Sigmoid colon (tissue), 4 donors: Measurements from ENCODE around the gene CLEC20A.

ENCODE experiments used
- CTCF ChIP-seq, 4 experiments: fragments of 450-650 bp in 3 of 4; fragments of 200-600 bp in 1 of 4; IDR thresholded peaks; one replicate each; pipeline ENCODE4 v1.5.1; 2016 to 2019; ENCODE audit warnings: antibody characterized with exemption in 4 of 4, mild to moderate bottlenecking in 3 of 4, moderate library complexity in 2 of 4
- EP300 ChIP-seq, 4 donors: sonication (generic); formaldehyde crosslinking; IDR thresholded peaks; one replicate each; pipeline ENCODE4 v1.6.1; 2017; ENCODE audit warnings: antibody characterized with exemption in 4 of 4
- POLR2A ChIP-seq, 2 donors: fragments of 450-650 bp; IDR thresholded peaks; one replicate each; pipeline ENCODE4 v1.6.1; 2016; ENCODE audit warnings: antibody characterized with exemption in 2 of 2, mild to moderate bottlenecking in 2 of 2, moderate library complexity in 2 of 2
- POLR2AphosphoS5 ChIP-seq, 4 donors: sonication (generic); formaldehyde crosslinking; IDR thresholded peaks; one replicate each; pipeline ENCODE4 v1.6.1; 2017; ENCODE audit warnings: antibody characterized with exemption in 4 of 4

GRCh38 chr1:178540646-178541045 is 43.9 kb upstream of the CLEC20A start:
- no peak for TF ChIP-seq POLR2A (IDR thresholded peaks at IDR 0.05)
- no peak for TF ChIP-seq CTCF (IDR thresholded peaks at IDR 0.05)
- TF ChIP-seq EP300 (IDR thresholded peaks at IDR 0.05): no peak
- TF ChIP-seq POLR2AphosphoS5 (IDR thresholded peaks at IDR 0.05): no peak
